Stimulated activated CD4-positive, alpha-beta T cell treated with anti-CD3 and anti-CD28 coated beads, Interleukin-2, amount 100 ng/mL, for 24 hours (primary cell): Measurements from ENCODE around the gene SREBF2.
"Not testable (repeated sequence)": the region's sequence is repeated elsewhere in the genome, so short reads cannot be mapped to it uniquely, and the experiment has no call there.

Experiments
- DNase-seq, 2 donors: peaks; one replicate each; pipeline ENCODE4 v3.0.0-alpha.2; 2020

The SREBF2 gene

DNA sequence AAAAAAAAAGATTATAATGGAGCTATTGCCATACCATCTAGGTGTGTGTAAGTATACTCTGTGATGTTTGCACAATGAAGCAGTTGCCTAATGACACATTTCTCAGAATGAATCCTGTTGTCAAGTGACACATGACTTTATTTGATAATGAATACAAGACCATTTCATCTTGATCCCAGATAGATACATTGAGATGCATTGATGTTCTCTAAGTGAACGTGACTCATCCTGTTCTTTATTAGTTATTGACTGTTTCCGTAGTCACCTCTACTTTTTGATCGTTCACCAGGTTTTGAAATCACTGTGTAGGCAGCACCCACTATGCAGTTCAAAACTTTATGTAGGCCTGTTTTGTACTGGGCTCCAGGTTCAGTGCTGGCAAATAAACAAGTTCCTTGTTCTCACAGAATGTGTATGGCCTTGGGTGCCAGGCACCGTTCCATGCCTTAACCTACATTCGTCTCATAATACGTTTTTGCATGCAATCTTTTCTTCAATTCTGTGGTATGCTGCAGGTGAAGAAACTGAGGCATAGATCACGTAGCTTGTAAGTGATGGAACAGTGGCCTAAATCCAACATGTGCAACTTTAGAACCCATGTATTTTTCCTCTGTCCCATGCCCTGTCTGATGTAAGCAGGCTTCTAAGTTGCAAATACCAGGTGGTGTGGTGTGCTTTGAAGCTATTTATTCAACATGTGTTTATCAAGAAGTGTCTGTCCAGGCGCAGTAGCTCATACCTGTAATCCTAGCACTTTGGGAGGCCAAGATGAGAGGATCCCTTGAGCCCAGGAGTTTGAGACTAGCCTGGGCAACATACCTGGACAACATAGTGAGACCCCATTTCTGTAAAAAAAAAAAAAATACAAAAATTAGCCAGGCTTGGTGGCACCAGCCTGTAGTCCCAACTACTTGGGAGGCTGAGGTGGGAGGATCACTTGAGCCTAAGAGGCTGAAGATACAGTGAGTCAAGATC lies 10.4 kb downstream of the SREBF2 start:
- DNase-seq, result peak in 1 of 2 donors; percentile 47

DNA sequence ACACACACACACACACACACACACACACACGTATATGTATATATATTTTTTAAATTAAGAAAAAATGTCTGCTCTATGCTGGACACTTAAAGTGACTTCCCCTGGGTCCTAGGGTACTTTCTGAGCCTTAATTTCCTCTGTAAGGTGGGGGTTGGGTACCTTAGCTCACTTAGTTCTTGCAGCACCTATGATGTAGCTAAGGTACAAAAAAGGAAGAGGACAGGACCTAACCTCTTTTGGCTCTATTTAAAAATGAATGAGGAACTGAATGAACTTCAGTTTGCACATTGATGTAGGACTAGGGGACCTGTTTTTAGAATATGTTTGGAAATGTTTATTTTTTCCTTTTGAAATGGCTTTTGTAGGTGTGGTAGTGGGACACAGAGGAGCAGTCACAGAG lies 11.1 kb downstream of the SREBF2 start:
- DNase-seq, result no peak

- no peak for DNase-seq
Observed at GRCh38 chr22:41844513-41844912, 11.6 kb downstream of the SREBF2 start.

DNA sequence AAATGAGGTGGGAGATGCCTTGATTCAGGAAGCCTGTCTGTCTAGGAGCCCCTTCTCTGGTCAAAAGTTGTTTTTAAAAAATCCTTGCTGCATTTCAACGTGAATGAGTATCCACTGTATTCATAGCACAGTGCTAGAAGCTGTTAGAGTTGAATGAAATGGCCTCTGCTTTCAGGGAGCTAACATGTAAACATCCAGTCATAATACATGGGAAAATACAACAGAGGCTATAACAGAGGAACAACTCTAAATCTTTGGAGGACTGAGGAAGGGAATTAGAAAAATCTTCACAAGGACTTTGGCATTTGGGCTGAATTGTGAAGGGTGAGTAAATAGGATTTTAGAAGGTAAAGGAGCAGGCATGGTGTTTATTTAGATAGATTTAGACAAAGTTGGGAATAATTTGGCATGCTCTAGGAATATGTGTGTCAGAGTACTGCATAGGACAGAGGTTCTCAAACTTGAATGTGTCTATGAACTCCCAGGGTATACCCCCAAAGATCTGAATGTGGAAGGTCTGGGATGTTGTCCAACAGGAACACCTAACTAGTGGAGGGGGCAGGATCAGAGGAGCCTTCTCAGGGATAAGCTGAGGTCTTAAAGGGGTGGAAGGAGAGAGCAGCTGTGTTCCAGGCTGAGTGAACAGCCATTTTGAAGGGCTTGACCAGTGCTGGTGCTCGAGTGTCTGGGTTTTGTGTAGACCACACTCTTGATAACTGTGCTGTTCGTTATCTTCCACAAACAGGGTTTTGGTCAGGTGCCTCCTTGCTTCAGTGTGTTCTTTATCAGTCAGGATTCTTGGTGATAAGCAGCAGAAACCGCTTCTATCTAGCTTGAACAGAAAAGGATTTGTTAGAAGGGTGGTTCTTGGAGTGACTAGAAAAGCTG lies 12.7 kb downstream of the SREBF2 start:
- no peak for DNase-seq

GRCh38 chr22:41846268-41846987 lies 13.5 kb downstream of the SREBF2 start:
- no peak for DNase-seq

GRCh38 chr22:41847300-41847699 lies 14.4 kb downstream of the SREBF2 start:
- no peak for DNase-seq

DNA sequence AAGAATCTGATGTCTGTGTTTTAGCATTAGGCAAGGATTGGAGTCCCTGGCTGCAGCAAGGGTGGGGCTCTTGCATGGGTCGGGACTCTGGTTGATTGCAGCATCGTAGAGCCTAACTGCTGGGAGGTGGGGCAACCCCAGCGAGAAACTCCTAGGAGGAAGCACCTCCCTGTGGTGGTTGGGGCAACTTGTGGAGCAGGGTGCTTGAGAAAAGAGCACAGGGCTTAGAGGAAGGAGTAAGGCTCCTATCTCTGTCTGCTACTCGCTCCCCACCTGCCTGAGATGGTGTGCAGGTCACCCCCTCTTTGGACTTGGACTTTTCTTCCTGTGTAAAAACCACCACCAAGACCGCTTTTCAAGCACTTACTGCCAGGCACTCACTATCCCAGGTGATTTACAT lies 15.6 kb downstream of the SREBF2 start:
- DNase-seq, result no peak

DNA sequence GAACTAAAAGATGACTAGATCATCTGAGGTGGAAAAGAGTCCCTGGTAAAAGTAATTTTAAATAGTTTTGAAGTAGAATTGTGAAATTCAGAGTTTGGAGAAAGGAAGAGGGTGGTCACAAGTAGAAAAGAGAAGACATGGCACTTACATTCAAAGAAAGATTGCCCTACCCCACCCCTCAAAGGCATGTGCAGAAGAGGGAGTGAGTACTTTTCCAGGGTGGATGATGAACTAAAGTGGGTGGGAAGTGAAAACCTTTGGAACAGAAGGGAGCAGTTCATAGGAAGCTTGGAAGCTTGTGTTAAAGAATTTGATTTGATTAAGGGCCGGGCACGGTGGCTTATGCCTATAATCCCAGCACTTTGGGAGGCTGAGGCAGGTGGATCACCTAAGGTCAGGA lies 23.6 kb downstream of the SREBF2 start:
- DNase-seq, result no peak

DNA sequence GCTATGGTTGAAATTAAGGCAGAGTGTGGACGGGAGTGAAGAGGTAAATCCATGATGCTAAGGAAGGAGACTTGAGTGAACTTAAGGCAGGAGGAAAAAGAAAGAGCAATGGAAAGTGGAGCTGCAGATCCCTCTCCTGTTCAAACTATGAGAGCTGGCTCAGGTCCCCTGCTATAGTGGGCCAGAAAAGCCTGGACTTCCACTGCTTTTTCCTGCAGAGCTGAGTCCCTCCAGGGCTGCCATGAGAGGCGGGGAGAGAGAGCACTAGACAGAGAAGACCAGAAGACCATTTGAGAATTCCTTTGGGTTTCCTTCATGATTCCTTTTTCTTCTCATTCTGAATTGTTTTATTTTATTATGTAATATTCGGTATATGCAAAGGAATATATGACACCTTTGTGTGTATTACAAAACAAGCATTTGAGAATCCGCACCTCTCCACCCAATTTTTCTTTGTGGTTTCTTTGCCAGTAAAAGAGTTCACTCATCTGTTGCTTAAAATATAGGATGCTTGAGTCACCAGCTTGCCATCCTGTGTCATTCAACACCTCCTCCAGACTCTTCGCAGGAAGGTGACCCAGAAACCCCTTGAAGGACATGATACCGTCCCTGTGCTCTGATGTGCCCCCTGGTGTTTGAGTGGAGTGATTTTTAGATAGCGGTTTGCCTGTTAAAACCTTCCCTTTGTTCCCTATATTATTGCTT lies 24.4 kb downstream of the SREBF2 start:
- peak; percentile 80 to 87 for DNase-seq

- DNase-seq, result no peak
Observed at GRCh38 chr22:41857860-41858199, 24.9 kb downstream of the SREBF2 start.

DNA sequence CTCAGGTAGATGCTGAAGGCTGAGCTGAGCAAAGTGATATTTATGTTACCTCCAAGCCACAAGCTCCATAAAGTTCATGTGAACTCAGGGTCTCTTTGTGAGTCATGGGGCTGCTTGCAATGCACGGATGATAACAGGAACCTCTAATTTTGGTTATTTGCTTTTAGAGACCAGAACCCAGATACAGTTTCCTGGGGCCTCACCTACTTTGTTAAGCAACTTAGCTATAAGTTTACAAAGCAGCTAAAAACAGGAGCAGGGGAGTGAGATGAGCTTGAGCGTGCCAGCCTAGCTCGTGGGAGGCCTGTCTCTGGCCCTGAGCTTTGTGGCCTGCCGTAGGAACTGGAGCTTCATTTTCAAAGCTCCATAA lies 29.2 kb downstream of the SREBF2 start:
- peak; percentile 47 to 59 for DNase-seq

DNA sequence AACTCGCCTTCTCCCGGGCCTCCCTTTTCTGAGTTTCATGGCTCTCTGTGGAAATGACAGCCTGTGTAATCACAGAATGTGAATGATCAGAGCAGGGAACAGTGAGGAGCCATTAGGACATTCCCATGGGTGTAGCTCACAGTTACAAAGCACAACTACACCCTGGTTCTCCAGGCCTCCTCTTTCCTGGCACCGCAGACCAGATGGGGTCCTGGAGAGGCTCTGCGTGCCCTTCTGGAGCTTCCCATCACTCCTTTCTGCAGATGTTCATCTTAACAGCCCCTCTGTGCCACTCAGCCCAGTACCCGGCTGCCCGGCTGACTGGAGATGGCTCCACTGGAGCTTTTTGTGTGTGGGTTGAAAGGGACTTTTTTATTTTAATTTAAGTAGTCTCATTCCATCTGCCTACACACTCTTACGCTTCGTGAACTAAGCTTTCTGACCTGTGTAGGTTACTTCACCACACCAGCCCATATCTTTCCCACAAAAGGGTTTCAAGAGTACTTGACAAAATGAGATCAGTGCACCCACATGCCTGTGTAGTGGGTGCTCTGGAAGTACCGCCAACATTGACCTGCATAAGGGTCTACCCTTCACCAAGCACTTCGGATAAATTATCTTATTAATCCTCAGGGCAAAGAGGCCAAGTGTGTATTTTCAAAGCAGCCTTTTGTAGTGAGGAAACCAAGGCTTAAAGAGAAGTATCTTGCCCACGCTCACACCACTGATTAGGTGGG lies 29.8 kb downstream of the SREBF2 start:
- peak; percentile 64 to 76 for DNase-seq

DNA sequence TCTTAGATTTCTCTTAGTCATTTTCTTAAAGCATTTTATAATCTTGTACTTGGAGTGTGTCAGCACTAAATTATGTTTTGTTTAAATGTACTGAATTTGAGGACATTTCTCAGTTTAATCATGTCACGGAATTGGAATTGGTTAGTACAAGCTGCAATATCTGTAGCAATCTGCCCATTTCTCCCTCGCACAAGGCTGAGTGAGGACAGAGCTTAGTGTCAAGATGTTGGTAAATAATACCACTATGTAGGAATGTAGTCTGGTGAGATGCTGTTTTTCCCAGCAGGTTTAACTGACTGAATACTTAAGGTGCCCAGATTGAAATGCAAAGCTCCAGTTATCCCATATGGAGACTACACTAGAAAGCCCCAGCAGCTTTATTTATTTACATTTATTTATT lies 30.6 kb downstream of the SREBF2 start:
- DNase-seq, result no peak

- no peak for DNase-seq
Observed at GRCh38 chr22:41868556-41868955, 35.7 kb downstream of the SREBF2 start.

GRCh38 chr22:41870081-41870480 lies 37.2 kb downstream of the SREBF2 start:
- DNase-seq, result not testable (repeated sequence)

DNA sequence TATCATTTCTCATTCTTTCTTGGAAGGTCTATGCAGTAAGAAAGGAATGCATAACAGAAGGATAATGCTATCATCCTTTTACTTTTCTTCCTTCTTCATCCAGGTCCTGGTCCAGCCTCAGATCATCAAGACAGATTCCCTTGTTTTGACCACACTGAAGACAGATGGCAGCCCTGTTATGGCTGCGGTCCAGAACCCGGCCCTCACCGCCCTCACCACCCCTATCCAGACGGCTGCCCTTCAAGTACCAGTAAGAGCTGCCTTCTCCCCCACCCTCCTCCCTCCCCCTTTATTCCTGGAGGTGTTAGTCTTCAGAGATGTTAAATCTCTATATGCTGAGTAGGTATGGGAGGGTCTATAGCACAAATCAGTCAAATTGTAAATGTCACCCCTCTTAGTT lies 37.9 kb downstream of the SREBF2 start:
- no peak for DNase-seq

DNA sequence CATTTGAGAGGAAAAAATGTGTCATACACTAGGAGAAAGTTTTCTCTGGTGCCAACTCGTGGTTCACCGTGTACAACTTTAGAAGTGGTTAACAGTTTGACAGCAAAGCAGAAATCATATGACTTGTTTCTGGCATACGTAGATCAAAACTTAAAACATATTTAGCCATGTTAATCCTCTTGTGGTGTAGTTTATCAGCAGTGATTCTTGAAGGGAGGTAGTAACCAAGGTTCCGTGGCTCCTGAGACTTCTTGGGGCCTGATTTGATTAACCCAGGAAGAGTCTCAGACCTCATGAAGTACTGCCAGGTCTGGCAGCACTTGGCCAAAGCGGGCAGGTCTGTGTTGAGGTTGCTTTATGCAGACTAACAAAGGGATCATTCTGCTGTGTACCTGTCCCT lies 40.5 kb downstream of the SREBF2 start:
- DNase-seq, result peak; percentile 22 to 42

DNA sequence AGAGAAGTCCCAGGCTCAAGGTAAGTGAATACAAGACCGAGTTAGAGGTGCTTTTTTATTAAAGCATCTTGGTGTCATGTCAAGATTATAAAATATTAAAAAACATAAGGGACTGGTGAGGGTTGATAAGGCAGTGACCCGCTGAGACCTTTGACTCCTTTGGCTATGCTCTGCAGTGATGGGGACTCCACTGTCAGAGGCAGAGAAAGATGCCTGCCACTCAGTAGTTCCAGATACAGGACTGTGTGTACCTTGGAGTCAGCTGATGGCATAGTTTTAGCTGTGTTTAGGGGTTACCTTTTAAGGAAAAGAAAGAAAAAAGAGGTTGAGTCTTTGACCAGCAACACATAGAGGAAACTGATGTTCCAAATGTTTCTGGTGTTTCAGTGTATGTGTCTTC lies 41.2 kb downstream of the SREBF2 start:
- no peak for DNase-seq

- no peak for DNase-seq
Observed at GRCh38 chr22:41875531-41876270, 42.8 kb downstream of the SREBF2 start.

DNA sequence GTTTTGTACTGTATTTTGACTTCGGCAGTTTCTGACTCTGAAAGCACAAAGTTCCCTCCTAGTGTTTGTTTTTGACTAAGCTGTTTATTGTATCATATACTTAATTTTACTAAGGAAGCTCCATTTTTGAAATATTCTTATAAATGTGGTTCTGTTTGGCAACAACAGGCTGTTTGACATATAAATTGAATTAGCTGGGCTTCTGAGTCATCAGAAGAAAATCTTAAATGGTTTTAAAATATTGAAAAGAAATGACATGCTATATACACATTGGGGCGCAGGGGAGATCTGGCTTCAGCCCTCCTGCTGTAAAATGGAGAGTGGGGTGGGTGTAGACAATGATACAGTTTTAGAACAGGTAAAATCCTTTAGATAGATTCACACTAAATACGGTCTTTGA lies 43.4 kb downstream of the SREBF2 start:
- no peak for DNase-seq

DNA sequence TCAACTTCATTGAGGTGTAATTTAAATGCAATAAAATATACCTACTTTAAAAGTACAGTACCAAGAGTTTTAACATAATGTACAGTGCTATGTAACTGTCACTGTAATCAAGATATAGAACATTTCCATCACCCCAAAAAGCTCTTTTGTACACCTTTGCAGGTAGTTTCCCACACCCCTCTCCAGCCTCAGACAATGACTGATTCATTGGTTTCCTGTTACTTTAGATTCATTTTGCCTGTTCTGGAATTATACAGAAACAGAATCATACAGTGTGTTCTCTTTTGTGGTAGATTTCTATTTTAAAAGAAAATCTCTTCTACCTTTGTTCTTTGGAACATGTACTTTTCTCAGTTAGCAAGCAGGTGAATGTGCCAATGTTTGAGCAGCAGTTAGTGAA lies 43.8 kb downstream of the SREBF2 start:
- DNase-seq, result no peak
